Measurements from ENCODE around the gene PDE4D.
A peak's percentile ranks its signal among the peaks of the same experiment; 100 is the strongest.

PDE4D gene

DNA sequence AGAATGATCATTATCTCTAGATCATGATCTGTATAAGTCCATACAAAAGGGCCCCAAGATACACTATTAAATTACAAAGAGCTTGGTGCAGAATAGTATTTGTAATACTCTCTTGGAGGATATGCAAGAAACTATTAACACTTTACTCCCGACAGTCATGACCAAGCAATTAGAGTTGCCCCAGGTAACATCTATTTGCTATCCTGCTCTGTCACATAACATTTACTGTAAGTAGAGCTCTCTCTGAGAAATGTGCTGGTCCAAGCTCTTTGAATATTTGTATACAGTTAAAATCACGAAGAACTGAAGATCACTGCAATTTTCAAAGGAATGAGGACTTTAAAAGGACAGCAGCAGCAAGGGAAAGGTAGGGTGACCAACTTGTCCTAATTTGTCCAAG, 757.0 kb downstream of the PDE4D start:
- no peak for DNase-seq (ENCODE audit: low read depth)

GRCh38 chr5:59134471-59135163, 758.9 kb downstream of the PDE4D start:
- no peak for DNase-seq (ENCODE audit: low read depth)

GRCh38 chr5:59133764-59134261, 759.7 kb downstream of the PDE4D start:
- no peak for DNase-seq (ENCODE audit: low read depth)

- no peak for DNase-seq (ENCODE audit: low read depth)
Measured at GRCh38 chr5:59132131-59132530, 761.4 kb downstream of the PDE4D start.

GRCh38 chr5:59130431-59130830, 763.1 kb downstream of the PDE4D start:
- DNase-seq (ENCODE audit: low read depth): no peak

- DNase-seq (ENCODE audit: low read depth): no peak
Measured at GRCh38 chr5:59128646-59129290, 764.8 kb downstream of the PDE4D start.

DNA sequence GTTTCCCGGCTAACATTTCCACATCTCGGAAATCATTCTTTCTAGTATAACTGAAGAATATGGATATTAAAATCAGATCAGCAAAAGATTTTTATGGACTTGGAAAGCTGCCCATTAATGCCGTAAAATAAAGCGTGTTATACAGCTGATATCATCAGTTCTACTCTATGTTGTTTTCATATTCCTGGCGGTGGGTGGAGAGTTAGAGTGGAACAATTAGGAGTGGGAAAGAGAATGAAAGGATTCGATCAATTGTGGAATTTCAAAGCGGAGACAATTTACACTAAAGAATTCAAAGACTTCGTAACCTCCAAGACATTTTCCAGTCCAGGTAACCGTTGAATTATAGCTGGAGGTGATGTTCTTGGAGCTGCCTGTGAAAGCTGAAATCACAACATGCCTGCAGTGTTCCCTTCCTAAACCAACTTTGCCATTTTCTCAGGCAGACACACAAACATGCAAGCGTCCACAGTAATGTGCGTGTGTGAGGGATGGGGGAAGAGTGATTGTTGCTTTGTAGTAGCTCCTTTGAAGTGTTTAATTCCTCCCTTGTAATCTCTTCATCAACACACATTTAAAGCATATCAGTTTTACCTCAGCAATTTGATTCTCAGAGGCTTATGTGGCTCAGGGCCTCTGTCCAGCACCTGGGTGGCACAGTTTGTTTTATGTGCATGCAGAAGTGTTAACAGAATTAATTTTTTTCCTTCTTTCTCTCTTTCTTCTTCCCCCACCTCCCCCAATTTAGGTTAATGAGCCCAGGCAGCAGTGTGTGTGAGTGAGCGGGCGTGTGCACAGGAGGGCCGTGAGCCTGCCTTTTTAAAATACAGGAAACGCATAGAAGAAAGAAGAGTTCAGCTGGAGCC, 766.6 kb downstream of the PDE4D start:
- DNase-seq (ENCODE audit: low read depth): peak; percentile 12

DNA sequence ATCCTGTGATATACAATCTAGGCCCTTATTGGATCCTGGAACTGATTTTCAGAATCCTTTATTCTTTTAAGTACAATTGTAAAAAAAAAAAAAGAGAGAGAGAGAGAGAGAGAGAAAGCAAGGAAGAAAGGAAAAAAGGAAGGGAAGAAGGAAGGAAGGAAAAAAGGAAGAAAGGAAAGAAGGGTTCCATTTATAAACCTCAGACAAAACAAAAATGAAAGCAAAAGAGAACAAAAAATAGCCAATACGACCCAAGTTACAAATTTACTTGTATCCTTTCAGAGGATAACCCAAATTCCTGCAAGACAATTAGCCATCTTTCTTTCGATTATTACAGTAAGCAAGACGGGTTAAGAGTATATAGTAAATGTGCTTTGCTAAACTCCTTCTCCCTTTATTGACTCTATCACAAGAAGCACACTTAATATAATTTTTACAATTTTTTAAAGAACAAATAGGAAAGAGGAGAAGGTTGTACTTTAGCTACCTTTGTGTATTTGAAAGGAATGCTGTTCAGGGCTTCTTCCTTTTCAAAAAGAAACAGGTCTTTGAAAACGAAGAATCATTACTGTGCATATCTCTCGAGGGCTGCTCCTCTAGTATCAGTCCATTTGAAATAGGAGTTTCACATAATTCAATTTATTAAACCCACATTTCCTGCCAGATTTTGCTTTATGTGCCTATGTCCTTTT, 767.4 kb downstream of the PDE4D start:
- no peak for DNase-seq (ENCODE audit: low read depth)

- DNase-seq (ENCODE audit: low read depth): no peak
Measured at GRCh38 chr5:59125011-59125961, 768.2 kb downstream of the PDE4D start.

DNA sequence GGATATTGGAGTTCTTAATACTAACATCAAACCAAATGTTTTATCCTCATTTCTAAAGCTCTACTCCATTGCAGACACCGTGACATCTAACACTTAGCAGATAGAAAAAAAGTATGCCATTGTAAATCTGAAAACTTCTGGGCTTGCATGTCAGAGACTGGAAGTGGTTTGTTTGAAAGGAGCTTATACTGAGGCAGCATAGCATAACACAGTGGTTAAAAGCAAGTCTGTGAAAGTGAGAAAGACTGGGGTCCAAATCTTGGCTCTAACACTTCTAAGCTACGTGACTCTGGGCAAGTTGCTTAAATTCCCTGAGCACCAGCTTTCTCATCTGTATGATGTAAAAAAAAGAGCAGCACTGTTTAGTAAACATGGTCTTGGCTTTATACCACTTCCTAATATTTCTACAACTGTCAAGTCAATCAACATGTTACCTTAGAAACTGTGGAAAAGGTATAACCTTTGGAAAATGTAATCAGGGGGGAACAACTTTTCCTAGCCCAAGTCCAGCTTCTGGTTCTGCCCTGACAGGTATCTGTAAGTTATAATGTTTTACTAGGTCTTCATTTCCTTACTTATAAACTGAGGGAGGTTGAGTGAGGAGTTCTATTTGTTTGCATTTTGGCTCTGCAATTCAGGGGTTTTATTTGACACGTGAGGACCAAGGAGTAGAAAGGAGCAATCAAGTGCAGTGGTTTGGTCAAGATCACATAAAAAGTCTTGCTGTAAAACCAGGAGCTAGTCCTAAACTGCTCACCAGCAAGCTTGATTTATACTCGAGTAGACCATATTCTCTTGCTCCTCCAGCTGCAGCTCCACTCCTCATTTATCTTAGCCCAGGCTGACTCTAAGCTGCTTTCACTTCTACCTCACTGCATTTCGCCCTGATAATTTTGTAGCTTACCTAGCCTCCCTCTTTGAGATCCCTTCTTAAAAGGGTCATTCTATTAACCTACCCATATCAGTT, 769.6 kb downstream of the PDE4D start:
- DNase-seq (ENCODE audit: low read depth): no peak

- DNase-seq (ENCODE audit: low read depth): no peak
Measured at GRCh38 chr5:59119480-59119879, 774.0 kb downstream of the PDE4D start.

DNA sequence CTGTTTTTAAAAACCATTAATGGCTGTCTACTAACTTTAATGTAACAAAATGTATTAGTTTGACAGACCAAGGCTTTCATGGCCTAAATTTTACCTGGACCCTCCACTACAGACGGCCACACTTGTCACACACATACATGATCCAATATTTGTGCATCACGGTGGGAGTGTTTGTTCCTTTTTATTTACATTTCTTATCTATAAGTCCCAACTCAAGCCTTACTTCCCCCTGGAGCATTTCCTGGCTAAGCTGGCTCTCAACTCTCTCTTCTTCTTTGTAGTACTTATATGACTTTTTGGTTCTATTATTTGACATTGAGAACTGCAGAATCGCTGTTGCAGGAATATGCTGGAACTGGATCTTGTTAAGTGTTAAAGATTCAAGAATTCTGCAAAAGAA, 776.2 kb downstream of the PDE4D start:
- no peak for DNase-seq (ENCODE audit: low read depth)

- DNase-seq (ENCODE audit: low read depth): no peak
Measured at GRCh38 chr5:59116231-59116865, 777.2 kb downstream of the PDE4D start.

DNA sequence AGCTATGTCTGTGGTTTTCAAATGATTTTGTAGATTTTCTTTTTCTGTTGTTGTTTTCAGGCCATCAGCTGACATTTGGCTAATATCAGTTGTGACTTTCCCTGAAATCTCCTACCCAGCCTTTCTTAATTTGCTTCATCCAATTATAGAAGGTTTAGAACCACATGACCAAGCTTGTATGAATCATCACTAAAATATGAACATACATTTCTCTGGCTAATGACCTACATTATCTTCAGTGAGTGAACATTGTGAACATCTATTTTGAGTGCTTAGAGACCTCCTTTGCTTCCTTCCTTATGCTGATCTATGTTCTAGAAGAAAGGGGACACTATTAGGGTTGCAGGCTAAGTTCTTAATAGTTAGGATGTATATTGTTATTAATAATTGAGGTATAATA, 778.2 kb downstream of the PDE4D start:
- DNase-seq (ENCODE audit: low read depth): no peak

- DNase-seq (ENCODE audit: low read depth): no peak
Measured at GRCh38 chr5:59109383-59109782, 784.1 kb downstream of the PDE4D start.

GRCh38 chr5:59107692-59108091, 785.8 kb downstream of the PDE4D start:
- no peak for DNase-seq (ENCODE audit: low read depth)

DNA sequence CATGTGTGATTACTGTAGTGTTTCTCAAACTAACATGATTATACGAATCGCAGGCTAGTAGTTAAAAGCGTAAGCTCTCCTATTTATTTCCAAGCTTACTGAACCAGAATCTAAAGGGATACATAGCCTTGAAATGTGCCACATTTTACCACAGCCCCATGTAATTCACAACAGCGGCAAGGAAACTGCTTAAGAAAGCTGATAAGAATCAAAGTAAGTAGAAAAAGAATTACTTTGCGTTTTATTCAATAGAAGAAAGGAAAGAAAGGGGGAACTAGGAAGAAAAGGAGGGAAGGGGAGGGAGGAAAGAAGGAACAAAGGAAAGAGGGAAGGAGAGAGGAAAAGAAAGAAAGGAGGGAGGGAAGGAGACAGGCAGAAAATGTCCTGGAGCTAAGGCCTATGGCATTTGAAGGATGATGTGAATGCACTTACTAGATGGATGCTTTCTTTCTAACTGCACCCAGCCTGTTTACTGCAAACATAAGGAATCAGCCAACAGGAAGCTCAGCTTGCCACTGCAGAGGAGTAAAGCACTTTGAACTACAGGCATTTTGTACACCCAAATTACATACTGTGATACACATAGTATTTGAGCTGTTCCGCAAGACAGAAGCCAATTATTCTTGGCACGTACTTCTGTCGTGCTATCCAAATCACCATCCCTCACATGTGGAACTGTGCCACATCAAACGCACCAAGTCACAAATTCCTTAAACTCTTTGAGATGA, 789.0 kb downstream of the PDE4D start:
- no peak for DNase-seq (ENCODE audit: low read depth)

- no peak for DNase-seq (ENCODE audit: low read depth)
Measured at GRCh38 chr5:59103303-59103702, 790.2 kb downstream of the PDE4D start.

- no peak for DNase-seq (ENCODE audit: low read depth)
Measured at GRCh38 chr5:59102437-59102836, 791.1 kb downstream of the PDE4D start.
